SIG-M5 treated with dmso at 0.1 percent for 504 hours (cell line): ENCODE data around the gene FIGNL2.
"Not testable (repeated sequence)": the region's sequence is repeated elsewhere in the genome, so short reads cannot be mapped to it uniquely, and the experiment has no call there.

Source experiments
- DNase-seq: peaks from one replicate; lab custom pipeline; 2025; ENCODE audit not compliant: unreplicated experiment; lab: John Stamatoyannopoulos, UW

The FIGNL2 gene

GRCh38 chr12:51818086-51818485, 30.4 kb downstream of the FIGNL2 start:
- no peak for DNase-seq

DNA sequence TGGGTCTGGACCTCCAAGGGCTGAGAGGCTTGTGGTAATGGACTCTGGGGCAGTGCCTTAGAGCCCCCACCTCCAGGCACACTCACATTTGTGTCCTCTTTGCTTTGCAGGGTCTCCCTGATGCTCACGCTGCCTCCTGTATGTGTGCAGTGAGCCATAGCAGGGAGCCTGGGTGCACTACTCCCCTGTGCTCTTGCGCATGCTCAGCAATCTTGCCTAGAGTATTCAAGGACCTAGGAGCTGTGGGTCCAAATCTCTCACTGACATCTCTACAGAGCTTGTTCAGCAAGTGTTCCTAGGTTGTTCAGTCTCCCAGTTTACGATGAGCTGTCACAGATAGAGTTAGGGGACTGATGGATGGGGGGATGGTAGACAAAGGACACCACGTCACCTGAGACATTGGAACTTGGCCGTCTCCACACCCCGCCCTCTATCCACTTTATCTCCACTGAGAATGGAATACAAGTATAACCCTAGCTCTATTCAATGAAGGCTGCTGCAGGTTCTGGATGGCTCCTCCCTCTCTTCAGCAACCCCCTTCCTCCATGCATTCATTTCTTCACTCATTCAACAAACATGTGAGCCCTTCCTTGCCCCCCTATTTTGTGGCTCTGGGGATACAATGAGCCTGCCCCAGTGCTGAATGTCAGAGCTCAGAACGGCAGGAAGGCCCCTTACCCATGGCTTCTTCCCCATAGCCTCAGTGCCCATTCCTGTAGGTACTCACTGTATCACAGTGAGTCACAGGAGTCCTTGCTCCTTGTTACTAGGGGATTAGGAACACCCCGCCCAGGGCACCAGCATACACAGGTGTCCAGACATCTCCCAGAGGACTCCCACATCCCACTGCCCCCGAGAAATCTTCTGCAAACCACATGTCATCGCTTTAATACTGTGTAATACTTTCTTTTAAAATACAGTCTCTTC, 31.2 kb downstream of the FIGNL2 start:
- peak; percentile 11 for DNase-seq

- DNase-seq: no peak
Observed at GRCh38 chr12:51815571-51815970, 32.9 kb downstream of the FIGNL2 start.

DNA sequence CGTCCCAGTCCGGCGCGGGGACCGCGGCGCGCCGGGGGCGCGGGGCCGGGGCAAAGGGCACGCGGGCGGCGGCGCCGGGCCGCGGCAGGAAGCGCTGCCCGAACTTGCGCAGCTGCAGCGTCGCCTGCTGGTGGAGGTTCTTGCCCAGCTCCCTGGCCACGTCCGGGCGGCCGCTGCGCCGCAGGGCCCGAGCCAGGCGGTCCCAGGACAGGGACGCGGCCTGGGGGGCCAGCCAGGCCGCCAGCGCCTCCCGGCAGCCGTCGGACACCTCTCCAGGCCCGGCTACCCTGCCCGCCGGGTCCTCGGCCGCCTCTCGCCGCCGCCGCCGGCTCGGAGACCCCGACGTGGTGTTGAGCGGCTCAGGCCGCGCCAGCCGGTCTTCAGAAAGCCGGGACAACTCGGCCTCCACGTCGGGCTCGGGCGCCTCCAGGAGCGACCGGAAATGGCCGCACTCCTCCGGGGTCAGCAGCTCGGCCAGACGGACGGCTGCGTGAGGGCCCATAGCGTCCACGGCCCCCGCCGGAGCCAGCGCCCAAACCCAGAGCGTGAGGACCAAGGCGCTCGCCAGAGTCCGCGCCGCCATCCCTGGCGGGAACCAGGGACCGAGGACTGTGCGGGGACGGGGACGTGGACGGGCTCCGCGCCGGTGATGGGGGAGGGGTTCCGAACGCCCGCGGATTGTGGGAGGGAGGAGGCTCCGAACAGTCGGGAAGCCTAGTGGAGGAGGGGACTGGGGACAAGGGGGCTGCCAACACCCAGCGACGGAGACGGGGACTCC, 34.0 kb downstream of the FIGNL2 start:
- peak; percentile 14 for DNase-seq

DNA sequence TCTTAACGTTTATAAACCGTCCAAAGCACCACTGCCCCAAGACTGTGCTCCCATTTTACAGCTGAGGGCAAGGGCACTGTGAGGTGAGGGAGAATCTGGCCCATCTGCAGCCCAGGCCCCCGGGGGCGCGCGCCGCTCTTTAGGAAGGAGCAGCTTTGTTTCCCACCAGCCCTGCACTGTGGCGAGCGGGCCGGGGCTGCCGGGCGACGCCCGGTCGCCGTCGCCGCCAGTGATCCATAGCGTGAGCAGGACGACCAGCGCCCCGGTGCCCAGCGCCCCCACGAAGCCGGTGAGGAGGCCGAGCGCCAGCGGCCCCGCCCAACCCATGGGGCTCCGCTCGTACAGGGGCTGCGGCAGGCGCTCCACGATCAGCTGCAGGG, 34.6 kb downstream of the FIGNL2 start:
- no peak for DNase-seq

DNA sequence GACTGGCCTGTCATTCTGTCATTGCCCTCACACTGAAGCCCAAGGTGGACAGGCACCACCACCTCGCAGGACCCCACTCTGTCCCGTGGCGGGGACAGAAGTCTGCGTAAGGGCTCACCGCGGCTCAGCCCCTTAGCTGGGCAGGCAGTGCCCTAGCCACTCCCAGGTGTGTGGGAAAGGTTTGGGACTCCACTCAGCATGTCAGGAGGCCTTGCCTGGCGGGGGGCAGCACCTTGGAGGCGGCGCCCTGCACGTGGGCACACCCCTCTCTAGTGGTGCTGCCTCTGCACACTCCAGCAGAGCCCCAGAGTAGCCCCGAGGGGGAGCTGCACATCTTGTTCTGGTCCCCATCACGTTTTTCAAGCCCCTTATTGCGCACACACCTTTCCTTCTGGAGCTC, 35.6 kb downstream of the FIGNL2 start:
- DNase-seq: no peak

DNA sequence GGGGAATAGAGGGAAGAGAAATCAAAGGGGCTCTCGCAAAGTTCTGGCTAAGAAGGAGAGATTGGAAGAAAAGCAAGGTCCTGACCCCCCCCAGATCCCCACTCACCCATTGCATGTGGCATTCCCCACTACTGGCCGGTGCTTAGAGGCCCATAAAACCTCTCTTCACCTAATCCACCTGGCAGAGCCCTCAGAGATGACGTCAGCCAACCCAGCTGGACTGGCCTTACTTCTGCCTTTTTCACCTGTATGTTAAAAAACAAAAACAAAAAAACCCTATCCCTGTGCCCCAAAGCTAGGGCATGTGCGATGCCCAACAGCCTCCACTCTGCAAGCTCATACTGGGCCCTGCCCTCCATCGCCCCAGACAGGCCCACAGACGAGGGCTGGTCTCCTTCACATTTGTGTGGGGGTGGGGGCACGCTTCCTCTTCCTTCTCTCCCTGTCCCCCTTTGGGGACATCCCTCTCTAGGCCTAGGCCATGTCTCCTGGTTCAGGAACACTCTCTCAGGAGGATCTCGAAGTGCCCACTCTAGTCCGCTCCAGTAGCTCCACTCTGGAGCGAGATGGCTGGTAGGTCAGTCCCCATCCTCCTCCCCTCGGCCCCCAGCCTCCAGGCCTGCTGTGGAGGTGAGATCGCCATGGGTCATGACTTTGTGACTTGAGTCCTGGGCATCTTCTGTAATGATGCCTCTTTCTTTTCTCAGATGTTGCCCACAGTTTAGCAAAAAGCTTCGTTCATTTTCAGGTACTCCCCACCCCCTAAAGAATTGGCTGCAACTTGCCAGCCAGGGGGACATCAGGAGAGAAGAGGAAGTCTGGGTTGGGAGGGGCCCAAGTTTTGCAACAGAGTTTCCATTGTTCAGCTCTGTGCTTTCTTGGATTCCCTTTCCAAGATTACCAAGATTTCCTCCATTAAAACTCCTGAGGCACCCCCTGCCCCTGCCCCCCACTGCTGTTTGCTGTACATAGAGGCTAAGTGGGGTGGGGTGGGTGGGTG, 37.0 kb downstream of the FIGNL2 start:
- peak; percentile 29 for DNase-seq

GRCh38 chr12:51809193-51809592, 39.3 kb downstream of the FIGNL2 start:
- DNase-seq: no peak

- DNase-seq: no peak
Observed at GRCh38 chr12:51806896-51807295, 41.6 kb downstream of the FIGNL2 start.

DNA sequence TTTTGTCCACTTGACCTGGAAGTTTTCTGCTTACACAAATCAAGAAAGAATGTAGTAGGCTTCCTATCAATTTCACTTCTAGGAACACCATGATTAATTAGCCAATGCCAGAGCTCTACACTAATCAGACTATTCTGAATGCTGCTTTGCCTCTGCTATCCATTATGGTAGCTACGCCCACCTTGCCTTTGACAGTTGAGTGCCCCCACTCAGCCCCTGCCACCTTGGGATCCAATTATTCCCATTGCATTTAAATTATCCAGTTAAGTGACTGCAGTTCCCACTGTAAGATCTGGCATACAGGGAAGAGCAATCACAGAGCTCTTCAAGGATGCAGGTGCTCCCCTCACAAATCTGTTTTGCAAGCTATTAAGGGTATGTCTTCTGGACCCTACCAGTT, 47.5 kb downstream of the FIGNL2 start:
- DNase-seq: no peak

DNA sequence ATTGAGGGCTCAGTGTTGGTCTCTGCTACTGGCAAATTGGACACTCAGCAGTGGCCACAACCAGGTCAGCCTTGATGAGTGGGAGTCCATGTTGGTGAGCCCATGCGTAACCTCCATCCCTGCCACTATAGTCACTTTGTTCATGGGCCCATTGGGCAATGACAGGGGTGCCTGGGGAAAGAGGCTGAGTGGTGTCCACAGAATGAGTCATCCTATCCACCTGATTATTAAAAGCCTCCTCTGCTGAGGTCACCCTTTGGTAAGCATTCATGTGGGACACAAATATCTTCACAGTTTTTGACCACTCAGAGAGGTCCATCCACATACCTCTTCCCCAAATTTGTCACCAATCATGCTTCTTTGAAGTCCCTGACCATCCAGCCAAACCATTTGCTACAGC, 50.0 kb downstream of the FIGNL2 start:
- no peak for DNase-seq

- DNase-seq: not testable (repeated sequence)
Observed at GRCh38 chr12:51798051-51798450, 50.5 kb downstream of the FIGNL2 start.

DNA sequence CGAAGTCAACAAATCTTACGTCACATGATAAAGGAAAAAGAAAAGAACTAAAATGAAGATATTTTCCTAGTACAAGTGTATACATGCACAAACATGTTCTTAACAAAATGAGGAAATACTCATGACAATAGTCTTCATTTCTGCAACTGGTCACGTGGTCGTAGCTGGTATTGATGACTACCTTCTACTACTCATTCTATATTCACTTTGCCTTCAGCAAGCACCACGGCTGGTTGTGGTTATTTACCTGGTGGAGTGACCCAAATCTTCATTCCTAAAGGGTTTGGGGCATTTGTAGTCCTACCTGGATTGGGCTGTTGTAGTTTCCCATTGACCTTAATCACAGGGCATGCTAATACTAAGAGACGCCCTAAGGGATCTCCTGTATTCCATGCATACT, 51.2 kb downstream of the FIGNL2 start:
- DNase-seq: no peak

- DNase-seq: no peak
Observed at GRCh38 chr12:51793201-51793600, 55.3 kb downstream of the FIGNL2 start.

DNA sequence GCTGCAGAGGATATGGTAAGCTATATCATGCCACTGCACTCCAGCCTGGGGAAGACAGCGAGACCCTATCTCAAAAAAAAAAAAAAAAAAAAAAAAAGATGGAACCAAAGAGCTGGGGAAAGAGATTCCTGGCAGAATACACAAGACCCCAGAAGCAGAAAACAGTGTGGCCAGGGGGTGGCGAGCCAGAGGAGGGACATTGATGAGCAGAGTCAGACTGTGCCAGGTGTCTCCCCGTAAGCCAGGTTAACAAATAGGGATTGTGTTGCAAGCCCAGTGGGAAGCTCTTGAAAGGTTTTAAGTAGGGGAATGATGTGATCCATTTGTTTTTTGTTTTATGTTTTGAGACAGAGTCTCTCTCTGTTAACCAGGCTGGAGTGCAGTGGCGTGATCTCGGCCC, 56.1 kb downstream of the FIGNL2 start:
- no peak for DNase-seq

DNA sequence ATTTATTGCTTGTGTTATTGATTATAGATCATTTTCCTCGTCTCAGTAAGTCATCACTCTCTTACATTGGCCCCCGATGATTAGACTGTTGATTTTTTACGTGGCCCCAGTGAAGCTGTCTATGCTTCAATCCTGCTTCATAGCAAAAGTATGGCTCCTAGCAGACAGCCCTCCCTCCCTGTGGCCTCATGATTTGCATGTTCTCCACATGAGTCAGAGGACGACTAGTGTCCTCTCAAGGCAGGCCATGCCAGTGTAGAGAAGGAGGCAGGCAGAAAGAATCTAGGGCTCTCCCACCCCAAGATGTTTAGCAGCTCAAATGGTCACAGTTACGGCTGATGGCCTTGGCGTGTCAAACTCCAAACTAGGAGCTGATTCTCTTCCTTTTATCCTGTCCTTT, 59.6 kb downstream of the FIGNL2 start:
- DNase-seq: no peak

- no peak for DNase-seq
Observed at GRCh38 chr12:51785906-51786305, 62.6 kb downstream of the FIGNL2 start.

DNA sequence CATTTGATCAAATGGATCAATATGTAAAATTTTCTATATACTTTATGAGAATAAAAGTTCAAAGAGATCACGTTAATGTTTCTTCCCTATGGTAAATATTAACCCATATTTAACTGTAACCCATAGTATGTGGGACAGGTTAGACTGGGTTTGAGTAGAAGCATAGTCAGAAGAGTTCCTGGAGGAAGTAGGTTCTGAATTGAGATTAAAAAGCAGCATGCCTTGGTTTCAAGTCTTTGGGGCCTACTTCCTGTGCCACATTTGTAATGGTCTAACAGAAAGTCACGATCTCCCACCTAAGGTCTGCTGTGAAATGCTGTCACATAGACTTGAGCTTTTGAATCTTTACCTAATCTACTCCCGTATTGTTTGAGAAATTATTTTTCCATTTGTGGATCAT, 63.8 kb downstream of the FIGNL2 start:
- no peak for DNase-seq

GRCh38 chr12:51779876-51780275, 68.6 kb downstream of the FIGNL2 start:
- DNase-seq: no peak

GRCh38 chr12:51777973-51778372, 70.5 kb downstream of the FIGNL2 start:
- DNase-seq: no peak

DNA sequence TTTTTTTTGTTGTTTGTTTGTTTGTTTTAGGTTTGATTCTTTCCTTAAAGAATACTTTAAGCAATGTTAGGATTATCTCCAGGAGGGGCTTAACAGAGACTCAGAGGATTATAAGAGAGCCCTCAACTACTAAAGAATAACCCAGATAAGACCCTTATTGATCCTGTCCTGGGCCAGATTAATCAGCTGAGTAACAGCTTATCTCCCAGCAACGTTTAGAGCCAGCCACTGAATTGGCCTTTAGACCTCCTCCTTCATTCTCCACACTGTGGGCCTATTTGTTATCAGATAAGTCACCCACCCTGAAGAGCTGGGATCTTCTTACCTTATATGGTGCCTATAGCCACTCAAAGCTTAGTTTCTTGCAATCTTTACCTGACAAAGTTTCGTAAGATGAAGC, 71.1 kb downstream of the FIGNL2 start:
- DNase-seq: no peak
